Hepatocyte (in vitro differentiated cells): ENCODE data around the gene ACTR8.

Experiments
- CTCF ChIP-seq: fragments of 200-600 bp; sonication (generic); IDR thresholded peaks from 2 replicates; pipeline ENCODE4 v1.5.1; 2016; ENCODE audit warnings: antibody characterized with exemption, mild to moderate bottlenecking; ENCODE audit not compliant: poor library complexity
- EZH2 ChIP-seq: fragments of 200-600 bp; sonication (generic); IDR thresholded peaks from 2 replicates; pipeline ENCODE4 v1.6.1; 2016; ENCODE audit warnings: antibody characterized with exemption, mild to moderate bottlenecking, borderline replicate concordance
- EZH2phosphoT487 ChIP-seq: fragments of 200-600 bp; sonication (generic); IDR thresholded peaks from one replicate; pipeline ENCODE4 v1.6.1; 2018; ENCODE audit warnings: antibody characterized with exemption, mild to moderate bottlenecking, low read depth, moderate library complexity; ENCODE audit not compliant: unreplicated experiment, severe bottlenecking

GRCh38 chr3:53880396-53881345 is 1.3 kb downstream of the ACTR8 start:
- TF ChIP-seq EZH2 (no peak), CTCF (no peak), EZH2phosphoT487 (no peak)
